ENCODE measurements around the gene ECHS1.

Gene ECHS1

GRCh38 chr10:133405844-133406527, 32.8 kb upstream of the ECHS1 start:
- CTCF ChIA-PET: interaction anchor here (1.0 kb wide), 1 partner anchor 32 kb away, joined by 3 read pairs; no protein-coding TSS in a partner anchor
- TF ChIP-seq CTCF (IDR thresholded peaks at IDR 0.05; ENCODE audit: control extremely low read depth, extremely low read depth, low read depth, missing control alignments): no peak
- POLR2A ChIA-PET: no interaction called here
- DNase-seq (ENCODE audit: extremely low spot score): no peak

- no peak for DNase-seq (ENCODE audit: extremely low spot score)
- no peak for TF ChIP-seq CTCF (IDR thresholded peaks at IDR 0.05; ENCODE audit: control extremely low read depth, extremely low read depth, low read depth, missing control alignments)
- CTCF ChIA-PET: interaction anchor here (1.0 kb wide), 1 partner anchor 33 kb away, joined by 3 read pairs; no protein-coding TSS in a partner anchor
- POLR2A ChIA-PET: no interaction called here
These were observed 32.1 kb upstream of the ECHS1 start for GRCh38 chr10:133405272-133405671.

GRCh38 chr10:133403784-133404183, 30.6 kb upstream of the ECHS1 start:
- TF ChIP-seq CTCF (IDR thresholded peaks at IDR 0.05; ENCODE audit: control extremely low read depth, extremely low read depth, low read depth, missing control alignments): no peak
- no peak for DNase-seq (ENCODE audit: extremely low spot score)
- CTCF ChIA-PET: no interaction called here

GRCh38 chr10:133403359-133403758, 30.2 kb upstream of the ECHS1 start:
- CTCF ChIA-PET: no interaction called here
- POLR2A ChIA-PET: no interaction called here
- no peak for TF ChIP-seq CTCF (IDR thresholded peaks at IDR 0.05; ENCODE audit: control extremely low read depth, extremely low read depth, low read depth, missing control alignments)
- no peak for DNase-seq (ENCODE audit: extremely low spot score)

More at GRCh38 chr10:133403784-133404183, 30.6 kb upstream of the ECHS1 start:
- POLR2A ChIA-PET: no interaction called here

GRCh38 chr10:133401981-133402725, 29.0 kb upstream of the ECHS1 start:
- ChIA-PET POLR2A (no interaction called here), CTCF (interaction anchor here (0.8 to 1.6 kb wide), 3 partner anchors 13 to 72 kb away, joined by 3 to 6 read pairs (median 4); no protein-coding TSS in a partner anchor)
- no peak for TF ChIP-seq CTCF (IDR thresholded peaks at IDR 0.05; ENCODE audit: control extremely low read depth, extremely low read depth, low read depth, missing control alignments)
- DNase-seq (ENCODE audit: extremely low spot score): no peak

- CTCF ChIA-PET: interaction anchor here (0.8 to 1.6 kb wide), 5 partner anchors 12 to 72 kb away, joined by 3 to 6 read pairs (median 3); no protein-coding TSS in a partner anchor
- TF ChIP-seq CTCF (IDR thresholded peaks at IDR 0.05; ENCODE audit: control extremely low read depth, extremely low read depth, low read depth, missing control alignments): no peak
These were observed 28.3 kb upstream of the ECHS1 start for GRCh38 chr10:133401500-133401899.

More at GRCh38 chr10:133401500-133401899, 28.3 kb upstream of the ECHS1 start:
- no peak for DNase-seq (ENCODE audit: extremely low spot score)
- POLR2A ChIA-PET: no interaction called here

Data from GM10248 (cell line).